Loucy (cell line): Measurements from ENCODE around the gene SLC4A4.

ENCODE experiments used
- H2AFZ ChIP-seq: fragments of 200-600 bp; sonication (generic); 2 replicates; pipeline ENCODE4 v1.6.0; 2016; ENCODE audit warnings: antibody characterized with exemption, mild to moderate bottlenecking, low read length, moderate library complexity
- H3F3A ChIP-seq: fragments of 200-600 bp; 2 replicates; pipeline ENCODE4 v1.6.0; 2016; ENCODE audit warnings: antibody characterized with exemption, low read depth, mild to moderate bottlenecking
- H3K27me3 ChIP-seq: fragments of 200-600 bp; sonication (generic); 2 replicates; pipeline ENCODE4 v1.6.1; 2014; ENCODE audit warnings: low read length, mild to moderate bottlenecking; ENCODE audit not compliant: insufficient read depth, poor library complexity, severe bottlenecking
- H3K36me3 ChIP-seq: fragments of 200-600 bp; sonication (generic); 2 replicates; pipeline ENCODE4 v1.6.1; 2016; ENCODE audit warnings: low read length; ENCODE audit not compliant: insufficient read depth
- H3K4me1 ChIP-seq: fragments of 200-600 bp; sonication (generic); 2 replicates; pipeline ENCODE4 v1.5.1; 2014; ENCODE audit warnings: low read length, mild to moderate bottlenecking; ENCODE audit not compliant: insufficient read depth, poor library complexity, severe bottlenecking
- H3K4me2 ChIP-seq: fragments of 200-600 bp; sonication (generic); 2 replicates; pipeline ENCODE4 v1.6.0; 2014; ENCODE audit warnings: antibody characterized with exemption, low read length, low read depth, mild to moderate bottlenecking; ENCODE audit not compliant: poor library complexity, severe bottlenecking
- H3K4me3 ChIP-seq: fragments of 200-600 bp; sonication (generic); 2 replicates; pipeline ENCODE4 v1.5.1; 2014; ENCODE audit warnings: low read length, mild to moderate bottlenecking, mixed read lengths; ENCODE audit not compliant: poor library complexity, severe bottlenecking
- H3K79me2 ChIP-seq: fragments of 200-600 bp; sonication (generic); 2 replicates; pipeline ENCODE4 v1.6.1; 2014; ENCODE audit warnings: low read length; ENCODE audit not compliant: insufficient read depth
- H3K9ac ChIP-seq: fragments of 200-600 bp; sonication (generic); 2 replicates; pipeline ENCODE4 v1.6.0; 2014; ENCODE audit warnings: mild to moderate bottlenecking, low read depth, low read length, moderate library complexity; ENCODE audit not compliant: poor library complexity, severe bottlenecking
- H3K9me2 ChIP-seq: fragments of 200-600 bp; sonication (generic); replicated peaks from 2 replicates; pipeline ENCODE4 v1.6.1; 2016; ENCODE audit warnings: low read depth, low read length, mixed read lengths
- H3K9me3 ChIP-seq: fragments of 200-600 bp; sonication (generic); 2 replicates; pipeline ENCODE4 v1.6.1; 2014; ENCODE audit warnings: mild to moderate bottlenecking, antibody characterized with exemption, low read length, low read depth; ENCODE audit not compliant: insufficient read depth
- H4K20me1 ChIP-seq: fragments of 200-600 bp; sonication (generic); 2 replicates; pipeline ENCODE4 v1.6.0; 2014; ENCODE audit warnings: antibody characterized with exemption, low read length, mild to moderate bottlenecking; ENCODE audit not compliant: insufficient read depth, poor library complexity, severe bottlenecking
- CTCF ChIP-seq: fragments of 200-600 bp; sonication (generic); conservative IDR thresholded peaks from 2 replicates; pipeline ENCODE4 v1.5.1; 2014; ENCODE audit warnings: mild to moderate bottlenecking, antibody characterized with exemption, low read length
- EZH2phosphoT487 ChIP-seq: fragments of 200-600 bp; IDR thresholded peaks from 2 replicates; pipeline ENCODE4 v1.6.1; 2018; ENCODE audit warnings: antibody characterized with exemption, mild to moderate bottlenecking, moderate library complexity, borderline replicate concordance

SLC4A4 gene

GRCh38 chr4:71599578-71599977 is 260.8 kb downstream of the SLC4A4 start:
- Histone ChIP-seq H3K79me2 (no peaks in the 10 kb centered on the region), H3K9me3 (no peaks in the 10 kb centered on the region), H3K27me3 (no peaks in the 10 kb centered on the region), H3K4me2 (no peak overlapping the region), H3F3A (no peaks in the 10 kb centered on the region), H2AFZ (no peak overlapping the region), H3K4me1 (no peaks in the 10 kb centered on the region), H3K9ac (no peak overlapping the region), H3K9me2 (no peaks in the 10 kb centered on the region), H3K36me3 (no peaks in the 10 kb centered on the region), H3K4me3 (no peak overlapping the region), H4K20me1 (no peaks in the 10 kb centered on the region)
- TF ChIP-seq CTCF (no peak), EZH2phosphoT487 (no peak)

GRCh38 chr4:71602289-71602900 is 263.6 kb downstream of the SLC4A4 start:
- no peak overlapping the region for H2AFZ ChIP-seq
- H3K27me3 ChIP-seq: no peaks in the 10 kb centered on the region
- H3K9me2 ChIP-seq: no peaks in the 10 kb centered on the region
- H3F3A ChIP-seq: no peaks in the 10 kb centered on the region
- no peak overlapping the region for H3K9ac ChIP-seq
- no peaks in the 10 kb centered on the region for H3K36me3 ChIP-seq
- TF ChIP-seq CTCF (no peak), EZH2phosphoT487 (no peak)
- no peak overlapping the region for H3K4me2 ChIP-seq
- H3K4me3 ChIP-seq: no peak overlapping the region
- no peaks in the 10 kb centered on the region for H3K9me3 ChIP-seq
- no peaks in the 10 kb centered on the region for H4K20me1 ChIP-seq
- no peaks in the 10 kb centered on the region for H3K4me1 ChIP-seq
- no peaks in the 10 kb centered on the region for H3K79me2 ChIP-seq

- Histone ChIP-seq H3K9me3 (no peaks in the 10 kb centered on the region), H3K36me3 (no peaks in the 10 kb centered on the region), H4K20me1 (no peaks in the 10 kb centered on the region), H2AFZ (no peak overlapping the region; the same call in none of the 2 replicates), H3K79me2 (no peaks in the 10 kb centered on the region), H3K4me1 (no peaks in the 10 kb centered on the region), H3K9ac (no peak overlapping the region), H3F3A (no peaks in the 10 kb centered on the region), H3K9me2 (no peaks in the 10 kb centered on the region), H3K4me2 (no peak overlapping the region), H3K27me3 (no peaks in the 10 kb centered on the region), H3K4me3 (no peak overlapping the region)
- no peak for TF ChIP-seq EZH2phosphoT487
- no peak for TF ChIP-seq CTCF
Measured at GRCh38 chr4:71604785-71605184, 266.0 kb downstream of the SLC4A4 start.
